Measurements from ENCODE around the gene WASL. TPM values are rescaled to one million over a fixed set of nuclear protein-coding genes. Genes with fewer than 3 reads are reported as not detected.

WASL gene
- total RNA-seq, 1 experiment from 2014 or later = 34.4 TPM

DNA sequence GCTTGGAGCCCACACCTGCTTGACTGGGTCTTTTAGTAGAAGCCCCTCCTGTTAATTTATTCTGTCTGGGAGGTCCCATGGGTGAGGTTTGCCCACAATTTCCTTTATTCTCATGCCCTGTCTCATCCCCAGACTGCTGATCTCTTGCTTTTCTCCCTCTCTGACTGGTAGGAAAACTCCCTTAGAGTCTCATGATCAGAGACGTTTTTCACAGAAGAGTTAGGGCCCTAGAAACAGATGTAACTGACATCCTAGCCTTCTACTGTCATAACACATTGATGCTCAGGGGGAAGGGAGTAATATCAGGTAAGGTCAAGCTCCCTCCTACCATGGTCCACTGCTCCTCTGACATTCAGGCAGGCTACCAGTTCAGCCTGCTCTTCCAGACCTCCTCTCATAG is 43.7 kb upstream of the WASL start (continued):
- TF ChIP-seq, protein P1, sequence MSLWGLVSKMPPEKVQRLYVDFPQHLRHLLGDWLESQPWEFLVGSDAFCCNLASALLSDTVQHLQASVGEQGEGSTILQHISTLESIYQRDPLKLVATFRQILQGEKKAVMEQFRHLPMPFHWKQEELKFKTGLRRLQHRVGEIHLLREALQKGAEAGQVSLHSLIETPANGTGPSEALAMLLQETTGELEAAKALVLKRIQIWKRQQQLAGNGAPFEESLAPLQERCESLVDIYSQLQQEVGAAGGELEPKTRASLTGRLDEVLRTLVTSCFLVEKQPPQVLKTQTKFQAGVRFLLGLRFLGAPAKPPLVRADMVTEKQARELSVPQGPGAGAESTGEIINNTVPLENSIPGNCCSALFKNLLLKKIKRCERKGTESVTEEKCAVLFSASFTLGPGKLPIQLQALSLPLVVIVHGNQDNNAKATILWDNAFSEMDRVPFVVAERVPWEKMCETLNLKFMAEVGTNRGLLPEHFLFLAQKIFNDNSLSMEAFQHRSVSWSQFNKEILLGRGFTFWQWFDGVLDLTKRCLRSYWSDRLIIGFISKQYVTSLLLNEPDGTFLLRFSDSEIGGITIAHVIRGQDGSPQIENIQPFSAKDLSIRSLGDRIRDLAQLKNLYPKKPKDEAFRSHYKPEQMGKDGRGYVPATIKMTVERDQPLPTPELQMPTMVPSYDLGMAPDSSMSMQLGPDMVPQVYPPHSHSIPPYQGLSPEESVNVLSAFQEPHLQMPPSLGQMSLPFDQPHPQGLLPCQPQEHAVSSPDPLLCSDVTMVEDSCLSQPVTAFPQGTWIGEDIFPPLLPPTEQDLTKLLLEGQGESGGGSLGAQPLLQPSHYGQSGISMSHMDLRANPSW (CRISPR knock-in tag; conservative IDR thresholded peaks at IDR 0.05; ENCODE audit: low read depth) = no peak
- TF ChIP-seq NR2C2 (CRISPR knock-in tag; IDR thresholded peaks at IDR 0.05) (no peak), ESRRA (CRISPR knock-in tag; IDR thresholded peaks at IDR 0.05; ENCODE audit: borderline replicate concordance) (no peak), ERG (CRISPR knock-in tag; IDR thresholded peaks at IDR 0.05) (no peak), JAZF1 (CRISPR knock-in tag; IDR thresholded peaks at IDR 0.05) (no peak), TEAD1 (CRISPR knock-in tag; IDR thresholded peaks at IDR 0.05) (no peak), ZNF423 (CRISPR knock-in tag; IDR thresholded peaks at IDR 0.05) (no peak), MLX (CRISPR knock-in tag; IDR thresholded peaks at IDR 0.05) (no peak), ZNF425 (CRISPR knock-in tag; conservative IDR thresholded peaks at IDR 0.05) (no peak), PRRX2 (CRISPR knock-in tag; IDR thresholded peaks at IDR 0.05) (no peak), ZNF317 (CRISPR knock-in tag; IDR thresholded peaks at IDR 0.05; ENCODE audit: borderline replicate concordance, low read depth) (no peak)
- TF ChIP-seq, protein P2, sequence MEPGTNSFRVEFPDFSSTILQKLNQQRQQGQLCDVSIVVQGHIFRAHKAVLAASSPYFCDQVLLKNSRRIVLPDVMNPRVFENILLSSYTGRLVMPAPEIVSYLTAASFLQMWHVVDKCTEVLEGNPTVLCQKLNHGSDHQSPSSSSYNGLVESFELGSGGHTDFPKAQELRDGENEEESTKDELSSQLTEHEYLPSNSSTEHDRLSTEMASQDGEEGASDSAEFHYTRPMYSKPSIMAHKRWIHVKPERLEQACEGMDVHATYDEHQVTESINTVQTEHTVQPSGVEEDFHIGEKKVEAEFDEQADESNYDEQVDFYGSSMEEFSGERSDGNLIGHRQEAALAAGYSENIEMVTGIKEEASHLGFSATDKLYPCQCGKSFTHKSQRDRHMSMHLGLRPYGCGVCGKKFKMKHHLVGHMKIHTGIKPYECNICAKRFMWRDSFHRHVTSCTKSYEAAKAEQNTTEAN (CRISPR knock-in tag; IDR thresholded peaks at IDR 0.05) = no peak

DNA sequence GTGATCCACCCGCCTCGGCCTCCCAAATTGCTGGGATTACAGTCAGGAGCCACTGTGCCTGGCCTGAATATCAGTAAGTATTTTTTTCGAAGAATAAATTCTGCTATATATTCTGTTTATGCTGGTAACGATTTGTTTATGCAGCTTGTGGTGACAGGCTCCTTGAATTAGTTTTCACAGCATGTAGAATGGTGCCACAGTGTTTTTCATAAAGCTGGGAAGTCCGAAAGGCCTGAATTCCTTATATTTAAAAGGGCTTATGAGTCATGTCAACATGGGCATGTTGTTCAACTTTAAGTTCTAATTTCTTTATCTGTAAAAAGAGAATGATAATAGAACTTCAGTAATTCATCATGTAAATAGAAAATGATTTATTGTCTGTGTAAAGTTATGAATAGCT is 42.2 kb upstream of the WASL start:
- ChIA-PET CTCF (interaction anchor here (0.7 to 2.8 kb wide), 3 partner anchors 73 to 166 kb away, joined by 3 to 8 read pairs (median 3); no protein-coding TSS in a partner anchor), POLR2A (interaction anchor here (0.5 to 3.2 kb wide), 2 partner anchors 19 to 42 kb away, joined by 3 to 9 read pairs; partner anchors contain the start of gene WASL)
- no peak overlapping the region for H3K4me3 Mint-ChIP-seq
- DNase-seq (ENCODE audit: low spot score) (no peak), ATAC-seq (no peak)
- H3K4me1 Mint-ChIP-seq = peaks cover 6% of the 10 kb centered on the region
- H3K27me3 Mint-ChIP-seq (ENCODE audit: low read depth) = no peaks in the 10 kb centered on the region
- TF ChIP-seq NR1H2 (CRISPR knock-in tag; IDR thresholded peaks at IDR 0.05) = no peak
- peaks cover 11% of the 10 kb centered on the region for H3K36me3 Mint-ChIP-seq
- H3K9me3 Mint-ChIP-seq = peaks cover 24% of the 10 kb centered on the region
- no peak overlapping the region for H3K27ac Mint-ChIP-seq

GRCh38 chr7:123789817-123790216 is 41.0 kb upstream of the WASL start:
- Mint-ChIP-seq H3K27me3 (ENCODE audit: low read depth) (no peaks in the 10 kb centered on the region), H3K4me3 (no peak overlapping the region), H3K36me3 (peaks cover 11% of the 10 kb centered on the region), H3K4me1 (peaks cover 6% of the 10 kb centered on the region), H3K9me3 (peaks cover 16% of the 10 kb centered on the region), H3K27ac (no peak overlapping the region)
- POLR2A ChIA-PET = interaction anchor here (0.7 to 3.2 kb wide), 2 partner anchors 41 to 44 kb away, joined by 3 to 9 read pairs; partner anchors contain the start of gene WASL
- CTCF ChIA-PET = no interaction called here
- no peak for DNase-seq (ENCODE audit: low spot score)
- ATAC-seq = no peak
- TF ChIP-seq NFATC4 (CRISPR knock-in tag; IDR thresholded peaks at IDR 0.05) (no peak), JUN (CRISPR knock-in tag; IDR thresholded peaks at IDR 0.05) (no peak), ZNF138 (CRISPR knock-in tag; conservative IDR thresholded peaks at IDR 0.05) (no peak), MXD4 (CRISPR knock-in tag; IDR thresholded peaks at IDR 0.05; ENCODE audit: borderline replicate concordance) (no peak), CREB1 (CRISPR knock-in tag; IDR thresholded peaks at IDR 0.05) (no peak)
- TF ChIP-seq, protein P3, sequence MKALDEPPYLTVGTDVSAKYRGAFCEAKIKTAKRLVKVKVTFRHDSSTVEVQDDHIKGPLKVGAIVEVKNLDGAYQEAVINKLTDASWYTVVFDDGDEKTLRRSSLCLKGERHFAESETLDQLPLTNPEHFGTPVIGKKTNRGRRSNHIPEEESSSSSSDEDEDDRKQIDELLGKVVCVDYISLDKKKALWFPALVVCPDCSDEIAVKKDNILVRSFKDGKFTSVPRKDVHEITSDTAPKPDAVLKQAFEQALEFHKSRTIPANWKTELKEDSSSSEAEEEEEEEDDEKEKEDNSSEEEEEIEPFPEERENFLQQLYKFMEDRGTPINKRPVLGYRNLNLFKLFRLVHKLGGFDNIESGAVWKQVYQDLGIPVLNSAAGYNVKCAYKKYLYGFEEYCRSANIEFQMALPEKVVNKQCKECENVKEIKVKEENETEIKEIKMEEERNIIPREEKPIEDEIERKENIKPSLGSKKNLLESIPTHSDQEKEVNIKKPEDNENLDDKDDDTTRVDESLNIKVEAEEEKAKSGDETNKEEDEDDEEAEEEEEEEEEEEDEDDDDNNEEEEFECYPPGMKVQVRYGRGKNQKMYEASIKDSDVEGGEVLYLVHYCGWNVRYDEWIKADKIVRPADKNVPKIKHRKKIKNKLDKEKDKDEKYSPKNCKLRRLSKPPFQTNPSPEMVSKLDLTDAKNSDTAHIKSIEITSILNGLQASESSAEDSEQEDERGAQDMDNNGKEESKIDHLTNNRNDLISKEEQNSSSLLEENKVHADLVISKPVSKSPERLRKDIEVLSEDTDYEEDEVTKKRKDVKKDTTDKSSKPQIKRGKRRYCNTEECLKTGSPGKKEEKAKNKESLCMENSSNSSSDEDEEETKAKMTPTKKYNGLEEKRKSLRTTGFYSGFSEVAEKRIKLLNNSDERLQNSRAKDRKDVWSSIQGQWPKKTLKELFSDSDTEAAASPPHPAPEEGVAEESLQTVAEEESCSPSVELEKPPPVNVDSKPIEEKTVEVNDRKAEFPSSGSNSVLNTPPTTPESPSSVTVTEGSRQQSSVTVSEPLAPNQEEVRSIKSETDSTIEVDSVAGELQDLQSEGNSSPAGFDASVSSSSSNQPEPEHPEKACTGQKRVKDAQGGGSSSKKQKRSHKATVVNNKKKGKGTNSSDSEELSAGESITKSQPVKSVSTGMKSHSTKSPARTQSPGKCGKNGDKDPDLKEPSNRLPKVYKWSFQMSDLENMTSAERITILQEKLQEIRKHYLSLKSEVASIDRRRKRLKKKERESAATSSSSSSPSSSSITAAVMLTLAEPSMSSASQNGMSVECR (CRISPR knock-in tag; IDR thresholded peaks at IDR 0.05; ENCODE audit: borderline replicate concordance) = no peak
- TF ChIP-seq, protein P4, sequence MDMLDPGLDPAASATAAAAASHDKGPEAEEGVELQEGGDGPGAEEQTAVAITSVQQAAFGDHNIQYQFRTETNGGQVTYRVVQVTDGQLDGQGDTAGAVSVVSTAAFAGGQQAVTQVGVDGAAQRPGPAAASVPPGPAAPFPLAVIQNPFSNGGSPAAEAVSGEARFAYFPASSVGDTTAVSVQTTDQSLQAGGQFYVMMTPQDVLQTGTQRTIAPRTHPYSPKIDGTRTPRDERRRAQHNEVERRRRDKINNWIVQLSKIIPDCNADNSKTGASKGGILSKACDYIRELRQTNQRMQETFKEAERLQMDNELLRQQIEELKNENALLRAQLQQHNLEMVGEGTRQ (CRISPR knock-in tag; IDR thresholded peaks at IDR 0.05) = no peak
